NCI-H2081 (cell line): Measurements from ENCODE around the gene GPATCH1.
A peak's percentile ranks its signal among the peaks of the same experiment; 100 is the strongest.
"Not testable (repeated sequence)": the region's sequence is repeated elsewhere in the genome, so short reads cannot be mapped to it uniquely, and the experiment has no call there.

ENCODE experiments used
- DNase-seq, 2 experiments: peaks; one replicate each; lab custom pipeline; 2025; lab: John Stamatoyannopoulos, UW

GPATCH1 gene

DNA sequence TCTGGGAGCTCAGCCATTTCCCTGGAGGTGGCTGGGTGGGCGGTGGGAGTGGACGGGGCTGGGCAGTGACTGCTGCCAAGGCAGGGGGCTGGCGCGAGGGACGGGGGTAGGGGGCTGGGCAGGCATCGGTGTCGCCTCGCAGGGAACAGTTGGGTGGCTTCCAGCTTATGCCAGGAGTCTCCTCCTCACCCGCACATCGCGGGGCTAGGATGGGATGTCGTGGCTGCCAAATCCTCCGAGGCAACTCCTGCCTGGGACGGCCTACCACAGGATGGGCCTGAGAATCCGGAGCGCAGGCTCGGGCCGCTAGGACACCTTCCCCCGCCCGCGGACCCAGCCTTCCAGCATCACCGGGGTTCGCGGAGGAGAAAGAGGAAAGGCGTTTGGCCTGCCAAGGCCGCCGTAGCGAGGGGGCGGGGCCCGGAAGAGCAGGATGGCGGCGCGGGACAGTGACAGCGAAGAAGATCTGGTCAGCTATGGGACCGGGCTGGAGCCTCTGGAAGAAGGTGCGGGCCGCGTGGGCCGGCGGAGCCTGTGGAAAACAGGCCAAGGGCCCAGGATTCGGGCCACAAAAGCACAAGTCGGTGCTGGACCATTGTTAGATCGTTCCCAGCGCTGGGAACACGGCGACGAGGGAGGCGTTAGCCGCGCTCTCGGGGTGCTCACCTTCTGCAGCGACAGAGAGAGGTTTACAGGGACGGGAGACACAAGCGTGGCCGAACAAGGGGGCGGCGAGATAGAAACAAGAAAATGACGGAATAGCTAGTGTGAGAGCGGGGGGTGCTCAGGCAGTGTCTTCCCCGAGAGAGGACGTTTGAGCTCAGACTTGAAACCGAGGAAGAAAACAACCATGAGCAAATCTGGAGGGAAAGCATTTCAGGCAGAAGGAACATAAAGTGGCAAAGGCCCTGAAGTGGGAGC lies at the start of gene GPATCH1:
TSS of gene GPATCH1 (plus strand) at position 421 of the 921 bp plus-strand sequence. CDS start at position 434, 13 bp downstream.
- peak; percentile 64 to 80 for DNase-seq

DNA sequence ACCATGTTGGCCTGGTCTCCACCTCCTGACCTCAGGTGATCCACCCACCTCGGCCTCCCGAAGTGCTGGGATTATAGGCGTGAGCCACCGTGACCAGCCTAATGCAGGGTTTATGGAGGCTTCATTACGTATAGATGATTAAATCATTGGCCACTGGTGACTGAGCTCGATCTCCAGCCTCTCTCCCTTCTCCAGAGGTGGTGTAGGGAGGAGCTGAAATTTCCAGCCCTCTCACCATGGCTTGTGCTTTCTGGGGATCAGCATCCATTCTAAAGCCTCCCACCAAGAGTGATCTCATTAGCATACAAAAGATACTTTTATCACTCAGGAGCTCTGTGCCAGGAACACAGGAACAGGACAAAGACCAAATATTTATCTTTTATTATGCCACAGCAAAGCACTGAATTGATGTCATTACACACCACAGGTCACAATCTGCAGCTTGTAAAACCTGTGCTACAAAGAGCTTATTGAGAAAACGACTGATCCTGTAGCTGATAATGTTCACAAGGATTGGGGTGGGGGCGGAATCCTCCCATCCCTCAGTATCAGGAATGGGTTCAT lies 48.7 kb upstream of the GPATCH1 start:
- DNase-seq = peak; percentile 42 to 77

DNA sequence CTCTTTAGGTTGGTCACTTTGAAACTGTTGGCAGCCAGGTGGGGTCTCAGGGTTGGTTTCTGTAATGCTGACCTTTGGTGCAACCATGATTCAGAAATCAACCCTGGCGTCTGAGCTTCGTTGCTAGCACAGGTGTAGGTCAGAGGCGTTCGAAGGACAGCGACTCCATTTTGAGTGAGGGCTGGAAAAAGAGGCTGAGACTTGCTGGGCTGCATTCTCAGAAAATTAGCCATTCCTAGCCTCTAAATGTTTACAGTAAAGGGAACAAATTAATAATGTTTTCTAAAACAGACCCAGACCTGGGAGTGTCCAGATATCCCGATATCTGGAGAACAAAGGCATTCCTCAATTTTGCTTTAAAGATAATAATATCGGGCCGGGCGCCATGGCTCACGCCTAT lies 45.5 kb upstream of the GPATCH1 start:
- no peak for DNase-seq

- not testable (repeated sequence) for DNase-seq
These were observed 44.4 kb upstream of the GPATCH1 start for GRCh38 chr19:33036370-33037167.

- DNase-seq = not testable (repeated sequence)
These were observed 43.6 kb upstream of the GPATCH1 start for GRCh38 chr19:33037168-33038025.

DNA sequence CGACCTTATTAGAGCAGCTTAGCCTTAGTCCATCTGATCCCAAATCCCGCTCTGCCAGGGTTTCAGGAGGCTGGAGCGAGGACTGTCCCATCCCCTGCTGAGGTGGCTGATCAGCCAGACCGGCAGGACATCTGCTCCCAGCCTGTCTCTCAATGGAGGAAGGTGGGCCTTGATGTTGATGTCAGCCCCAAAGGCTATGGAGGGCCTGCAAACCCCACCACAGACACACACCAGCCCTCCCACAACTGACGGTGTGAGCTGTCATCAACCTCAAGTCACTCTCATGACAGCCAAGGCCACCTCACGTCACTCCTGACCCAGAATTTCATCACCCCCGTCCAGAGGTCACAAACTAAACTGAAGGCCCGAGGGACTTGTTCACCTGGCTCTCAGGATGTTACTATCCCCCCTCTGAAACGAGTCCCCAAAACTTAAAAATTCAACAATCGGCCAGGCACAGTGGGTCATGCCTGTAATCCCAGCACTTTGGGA lies 41.8 kb upstream of the GPATCH1 start:
- no peak for DNase-seq

- DNase-seq = no peak
These were observed 41.2 kb upstream of the GPATCH1 start for GRCh38 chr19:33039815-33040214.

GRCh38 chr19:33040994-33041827 lies 39.8 kb upstream of the GPATCH1 start:
- no peak for DNase-seq

GRCh38 chr19:33041828-33042160 lies 39.2 kb upstream of the GPATCH1 start:
- not testable (repeated sequence) for DNase-seq

GRCh38 chr19:33047422-33047821 lies 33.6 kb upstream of the GPATCH1 start:
- no peak for DNase-seq

GRCh38 chr19:33048806-33049676 lies 31.9 kb upstream of the GPATCH1 start:
- no peak for DNase-seq

DNA sequence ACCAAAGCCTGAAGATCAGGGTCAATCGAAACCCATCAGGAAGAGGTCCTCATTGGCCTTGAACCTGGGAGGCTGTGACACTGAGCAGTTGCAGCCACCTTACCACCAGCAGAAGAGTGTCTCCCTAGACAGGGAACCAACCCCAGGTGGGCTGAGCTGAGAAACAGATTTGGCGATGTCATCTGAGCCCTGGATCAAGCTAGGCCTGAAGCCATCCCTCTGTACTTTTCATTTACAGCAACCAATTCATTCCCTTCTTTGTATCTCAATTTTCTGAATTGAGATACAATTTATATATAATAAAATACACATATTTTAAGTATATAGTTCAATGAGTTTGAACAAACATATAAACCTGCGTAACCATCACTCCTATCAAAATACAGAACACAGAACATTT lies 30.9 kb upstream of the GPATCH1 start:
- no peak for DNase-seq

GRCh38 chr19:33052352-33052972 lies 28.5 kb upstream of the GPATCH1 start:
- DNase-seq = peak in 1 of 2 experiments; percentile 16

DNA sequence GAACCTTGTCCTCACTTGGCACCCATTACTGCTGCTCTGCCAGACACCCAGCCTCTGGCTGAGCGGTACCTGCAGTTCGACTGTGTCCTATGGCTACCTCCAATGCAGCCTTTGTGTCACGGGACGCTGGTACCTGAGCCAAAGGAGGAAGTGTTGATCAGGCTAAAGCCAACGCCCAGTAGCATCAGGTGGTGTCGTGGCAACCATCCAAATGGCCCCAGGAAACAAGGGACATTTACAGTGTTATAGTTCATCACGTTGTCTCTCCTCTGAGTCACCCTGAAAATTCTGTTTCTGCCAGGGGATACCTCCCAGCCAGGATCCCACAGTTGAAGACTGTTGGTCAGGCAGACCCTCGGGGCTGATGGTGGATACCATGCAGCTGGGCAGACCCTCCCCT lies 26.4 kb upstream of the GPATCH1 start:
- peak; percentile 42 to 73 for DNase-seq

DNA sequence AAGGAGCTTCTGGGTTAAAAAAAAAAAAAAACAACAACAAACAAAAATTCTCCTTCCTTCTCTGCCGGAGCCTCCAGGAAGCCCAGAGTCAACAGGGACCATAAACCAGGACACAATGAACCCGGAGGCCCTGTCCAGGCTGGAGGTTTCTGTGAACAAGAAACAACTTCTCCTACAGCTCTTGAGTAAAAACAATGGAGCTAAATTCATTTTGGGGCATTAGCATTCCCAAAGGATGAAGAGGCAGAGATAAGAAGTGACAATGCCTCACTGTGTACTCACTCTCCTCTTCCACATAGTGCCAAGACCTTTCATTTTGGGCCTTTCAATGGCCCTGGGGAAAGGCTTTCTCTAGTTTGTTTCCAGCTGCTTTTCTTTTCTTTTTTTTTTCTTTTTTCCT lies 25.3 kb upstream of the GPATCH1 start:
- DNase-seq = no peak

- DNase-seq = no peak
These were observed 20.4 kb upstream of the GPATCH1 start for GRCh38 chr19:33060586-33060985.

DNA sequence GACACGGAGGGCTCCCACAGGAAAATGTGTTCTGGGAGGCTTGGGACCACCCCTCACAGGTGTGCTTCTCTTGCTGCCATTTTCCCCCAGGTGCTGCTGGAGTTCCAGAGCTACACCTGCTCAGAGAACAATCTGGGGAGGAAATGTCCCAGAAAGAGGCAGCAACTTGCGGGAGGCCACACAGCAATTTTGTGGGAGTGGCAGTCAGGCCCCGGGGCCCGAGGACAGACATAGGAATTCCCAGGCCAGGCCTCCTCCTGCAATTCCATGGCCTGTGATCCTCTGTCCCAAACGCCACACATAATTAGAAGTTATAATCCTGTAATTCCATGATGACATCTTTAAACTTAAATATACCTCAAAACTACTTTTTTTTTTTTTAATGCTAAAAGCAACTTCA lies 18.1 kb upstream of the GPATCH1 start:
- no peak for DNase-seq

- DNase-seq = peak in 1 of 2 experiments; percentile 42
These were observed 17.6 kb upstream of the GPATCH1 start for GRCh38 chr19:33063356-33063752.
